ENCODE data around the gene GPC2. TPM values are rescaled to one million over a fixed set of nuclear protein-coding genes. Genes with fewer than 3 reads are reported as not detected.
"Not testable (repeated sequence)": the region's sequence is repeated elsewhere in the genome, so short reads cannot be mapped to it uniquely, and the experiment has no call there.

Gene GPC2
- total RNA-seq = 10 to 100 TPM in 1 of 2 donors, 1 to 10 TPM in 1; 9.7 to 14.2 TPM

- peaks cover 4 to 12% of the 10 kb centered on the region in 2 donors for H3K36me3 Mint-ChIP-seq (ENCODE audit: insufficient read depth in 2 of 2)
- H3K27me3 Mint-ChIP-seq (ENCODE audit: low read depth) = no peaks in the 10 kb centered on the region
- H3K4me3 Mint-ChIP-seq = peak within 1 kb of the TSS; percentile 85 to 91
- peaks cover 0 to 2% of the 10 kb centered on the region in 2 donors for H3K9me3 Mint-ChIP-seq
- DNase-seq = peak; percentile 99 to 100
- peak; percentile 89 to 92 for ATAC-seq (replicated peaks in 1 of 2)
- no peak within 1 kb of the TSS for H3K27ac Mint-ChIP-seq
- peaks cover 59% of the 10 kb centered on the region for H3K4me1 Mint-ChIP-seq (ENCODE audit: low read depth)
Measured at GRCh38 chr7:100177045-100178001, at the start of gene GPC2, which contains the start of gene STAG3. TSS of gene GPC2 (minus strand) at chr7:100177381. CDS start at chr7:100177199, 182 bp downstream. TSS of gene STAG3 (plus strand) at chr7:100177918. CDS start at chr7:100180557, 2,639 bp downstream.

GRCh38 chr7:100224891-100225290 lies 47.7 kb upstream of the GPC2 start:
- Mint-ChIP-seq H3K36me3 (ENCODE audit: insufficient read depth in 2 of 2) (peaks cover 26 to 33% of the 10 kb centered on the region in 2 donors), H3K4me1 (ENCODE audit: low read depth) (peaks cover 48% of the 10 kb centered on the region)

GRCh38 chr7:100223376-100223927 lies 46.3 kb upstream of the GPC2 start:
- peak overlapping the region; percentile 82 to 98 for H3K4me3 Mint-ChIP-seq
- DNase-seq = peak in 1 of 2 donors; percentile 34
- not testable (repeated sequence) for H3K9me3 Mint-ChIP-seq; ATAC-seq (replicated peaks in 1 of 2); H3K27me3 Mint-ChIP-seq (ENCODE audit: low read depth)
- peaks cover 49% of the 10 kb centered on the region for H3K4me1 Mint-ChIP-seq (ENCODE audit: low read depth)
- peaks cover 31 to 36% of the 10 kb centered on the region in 2 donors for H3K36me3 Mint-ChIP-seq (ENCODE audit: insufficient read depth in 2 of 2)
- H3K27ac Mint-ChIP-seq = peak overlapping the region; percentile 96

More at GRCh38 chr7:100224891-100225290, 47.7 kb upstream of the GPC2 start:
- not testable (repeated sequence) for H3K9me3 Mint-ChIP-seq; ATAC-seq (replicated peaks in 1 of 2); DNase-seq; H3K27me3 Mint-ChIP-seq (ENCODE audit: low read depth)
- H3K27ac Mint-ChIP-seq = peak overlapping the region; percentile 73
- peak overlapping the region in 1 of 2 donors; percentile 82 for H3K4me3 Mint-ChIP-seq

GRCh38 chr7:100222445-100223132 lies 45.4 kb upstream of the GPC2 start:
- ATAC-seq (replicated peaks in 1 of 2) (no peak), DNase-seq (no peak)
- Mint-ChIP-seq H3K4me3 (peak overlapping the region; percentile 82 to 98), H3K9me3 (no peaks in the 10 kb centered on the region), H3K36me3 (ENCODE audit: insufficient read depth in 2 of 2) (peaks cover 31 to 36% of the 10 kb centered on the region in 2 donors), H3K4me1 (ENCODE audit: low read depth) (peaks cover 54% of the 10 kb centered on the region), H3K27me3 (ENCODE audit: low read depth) (no peaks in the 10 kb centered on the region), H3K27ac (peak overlapping the region; percentile 98)

- Mint-ChIP-seq H3K27me3 (ENCODE audit: low read depth) (no peaks in the 10 kb centered on the region), H3K4me3 (peak overlapping the region; percentile 82 to 98), H3K4me1 (ENCODE audit: low read depth) (peaks cover 60% of the 10 kb centered on the region), H3K27ac (peak overlapping the region; percentile 98), H3K36me3 (ENCODE audit: insufficient read depth in 2 of 2) (peaks cover 31 to 36% of the 10 kb centered on the region in 2 donors), H3K9me3 (no peaks in the 10 kb centered on the region)
- no peak for ATAC-seq (replicated peaks in 1 of 2)
- no peak for DNase-seq
Measured at GRCh38 chr7:100221767-100222444, 44.7 kb upstream of the GPC2 start.

- Mint-ChIP-seq H3K4me3 (peak overlapping the region; percentile 82 to 98), H3K4me1 (ENCODE audit: low read depth) (peaks cover 67% of the 10 kb centered on the region), H3K27me3 (ENCODE audit: low read depth) (no peaks in the 10 kb centered on the region), H3K36me3 (ENCODE audit: insufficient read depth in 2 of 2) (peaks cover 31 to 35% of the 10 kb centered on the region in 2 donors), H3K27ac (peak overlapping the region; percentile 87), H3K9me3 (no peaks in the 10 kb centered on the region)
- ATAC-seq (replicated peaks in 1 of 2) (peak; percentile 68 to 73), DNase-seq (peak; percentile 77)
Measured at GRCh38 chr7:100221231-100221718, 44.1 kb upstream of the GPC2 start.

- no peaks in the 10 kb centered on the region for H3K27me3 Mint-ChIP-seq (ENCODE audit: low read depth)
- peak in 1 of 2 donors; percentile 22 for ATAC-seq (replicated peaks in 1 of 2)
- no peaks in the 10 kb centered on the region for H3K9me3 Mint-ChIP-seq
- no peak for DNase-seq
- peak overlapping the region; percentile 87 for H3K27ac Mint-ChIP-seq
- peak overlapping the region; percentile 82 to 98 for H3K4me3 Mint-ChIP-seq
- H3K36me3 Mint-ChIP-seq (ENCODE audit: insufficient read depth in 2 of 2) = peaks cover 30 to 35% of the 10 kb centered on the region in 2 donors
- peaks cover 69% of the 10 kb centered on the region for H3K4me1 Mint-ChIP-seq (ENCODE audit: low read depth)
Measured at GRCh38 chr7:100220586-100221230, 43.5 kb upstream of the GPC2 start.

- H3K9me3 Mint-ChIP-seq; H3K27me3 Mint-ChIP-seq (ENCODE audit: low read depth): not testable (repeated sequence)
- Mint-ChIP-seq H3K27ac (peak within 1 kb of the TSS; percentile 94), H3K4me1 (ENCODE audit: low read depth) (peaks cover 69% of the 10 kb centered on the region), H3K4me3 (peak within 1 kb of the TSS; percentile 82 to 98), H3K36me3 (ENCODE audit: insufficient read depth in 2 of 2) (peaks cover 30 to 37% of the 10 kb centered on the region in 2 donors)
- peak in 1 of 2 donors; percentile 9 for ATAC-seq (replicated peaks in 1 of 2)
- DNase-seq = peak; percentile 23 to 51
Measured at GRCh38 chr7:100219801-100220585, 42.8 kb upstream of the GPC2 start, which contains the start of gene PVRIG. TSS of gene PVRIG (plus strand) at chr7:100219949. CDS start at chr7:100219971, 22 bp downstream.

- ATAC-seq (replicated peaks in 1 of 2) = peak in 1 of 2 donors; percentile 8
- H3K4me1 Mint-ChIP-seq (ENCODE audit: low read depth) = peaks cover 69% of the 10 kb centered on the region
- peak overlapping the region; percentile 82 to 98 for H3K4me3 Mint-ChIP-seq
- no peaks in the 10 kb centered on the region for H3K27me3 Mint-ChIP-seq (ENCODE audit: low read depth)
- DNase-seq = peak; percentile 40 to 48
- peaks cover 31 to 39% of the 10 kb centered on the region in 2 donors for H3K36me3 Mint-ChIP-seq (ENCODE audit: insufficient read depth in 2 of 2)
- H3K9me3 Mint-ChIP-seq = no peaks in the 10 kb centered on the region
- peak overlapping the region; percentile 94 for H3K27ac Mint-ChIP-seq
Measured at GRCh38 chr7:100219271-100219737, 42.1 kb upstream of the GPC2 start.

GRCh38 chr7:100217934-100218333 lies 40.8 kb upstream of the GPC2 start:
- H3K27ac Mint-ChIP-seq; H3K27me3 Mint-ChIP-seq (ENCODE audit: low read depth); H3K9me3 Mint-ChIP-seq: not testable (repeated sequence)
- H3K4me3 Mint-ChIP-seq = peak overlapping the region; percentile 86
- H3K36me3 Mint-ChIP-seq (ENCODE audit: insufficient read depth in 2 of 2) = peaks cover 28 to 30% of the 10 kb centered on the region in 2 donors
- ATAC-seq (replicated peaks in 1 of 2) (peak in 1 of 2 donors; percentile 2), DNase-seq (peak; percentile 71 to 85)
- H3K4me1 Mint-ChIP-seq (ENCODE audit: low read depth) = peaks cover 69% of the 10 kb centered on the region

- Mint-ChIP-seq H3K9me3 (no peaks in the 10 kb centered on the region), H3K36me3 (ENCODE audit: insufficient read depth in 2 of 2) (peaks cover 18 to 20% of the 10 kb centered on the region in 2 donors), H3K4me1 (ENCODE audit: low read depth) (peaks cover 76% of the 10 kb centered on the region), H3K27me3 (ENCODE audit: low read depth) (no peaks in the 10 kb centered on the region), H3K4me3 (no peak overlapping the region), H3K27ac (no peak overlapping the region)
- ATAC-seq (replicated peaks in 1 of 2) = no peak
- DNase-seq = no peak
Measured at GRCh38 chr7:100215895-100216294, 38.7 kb upstream of the GPC2 start.

All from activated T-cell treated with anti-CD3 and anti-CD28 coated beads, Interleukin-2, amount 50 U/mL, for 72 hours (primary cell).